BLaER1 (cell line): ENCODE measurements around the gene TMEM123.

Source experiments
- H3K27ac ChIP-seq: shearing (Covaris generic); formaldehyde crosslinking; 2 replicates; pipeline ENCODE4 v1.8.1; 2022
- H3K27me3 ChIP-seq: shearing (Covaris generic); formaldehyde crosslinking; 2 replicates; pipeline ENCODE4 v1.8.1; 2022
- H3K36me3 ChIP-seq: shearing (Covaris generic); formaldehyde crosslinking; 2 replicates; pipeline ENCODE4 v1.8.1; 2022
- H3K4me1 ChIP-seq: shearing (Covaris generic); formaldehyde crosslinking; 2 replicates; pipeline ENCODE4 v1.8.1; 2022
- H3K4me2 ChIP-seq: shearing (Covaris generic); formaldehyde crosslinking; 2 replicates; pipeline ENCODE4 v1.8.1; 2022
- H3K4me3 ChIP-seq: shearing (Covaris generic); formaldehyde crosslinking; 2 replicates; pipeline ENCODE4 v1.8.1; 2022
- H3K9ac ChIP-seq: shearing (Covaris generic); formaldehyde crosslinking; 2 replicates; pipeline ENCODE4 v1.8.1; 2022
- H3K9me3 ChIP-seq: shearing (Covaris generic); formaldehyde crosslinking; 2 replicates; pipeline ENCODE4 v1.8.1; 2022
- H4K20me1 ChIP-seq: shearing (Covaris generic); formaldehyde crosslinking; 2 replicates; pipeline ENCODE4 v1.8.1; 2022
- Cebpa-rat ChIP-seq: shearing (Covaris generic); IDR thresholded peaks from 2 replicates; pipeline ENCODE4 v1.8.1; 2022

TMEM123 gene

DNA sequence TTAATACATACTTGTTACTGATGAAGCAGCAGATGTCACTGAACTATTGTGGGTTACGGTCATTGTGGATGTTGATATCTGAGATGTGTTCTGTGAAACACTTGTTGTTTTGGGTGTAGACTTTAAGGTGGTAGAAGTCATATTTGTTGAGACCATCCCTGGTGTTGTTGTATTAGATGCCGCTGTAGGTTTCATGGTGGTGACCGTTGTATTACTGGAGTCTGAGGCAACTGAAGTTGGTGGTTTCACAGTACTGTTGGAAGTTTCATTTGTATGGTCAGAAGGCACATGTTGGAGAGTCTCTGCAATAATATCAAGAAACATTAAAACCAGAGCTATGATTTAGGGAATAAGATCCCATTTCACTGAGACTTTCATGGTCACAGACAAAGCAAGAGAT is 50.7 kb downstream of the TMEM123 start:
- Histone ChIP-seq H3K27ac (no peak overlapping the region), H3K9me3 (no peaks in the 10 kb centered on the region; the same call in 1 of the 2 replicates), H4K20me1 (peaks cover 62% of the 10 kb centered on the region), H3K4me1 (peaks cover 2% of the 10 kb centered on the region; the same call in 1 of the 2 replicates), H3K36me3 (peaks cover 88% of the 10 kb centered on the region), H3K27me3 (no peaks in the 10 kb centered on the region), H3K4me3 (no peak overlapping the region), H3K4me2 (no peak overlapping the region), H3K9ac (no peak overlapping the region)
- no peak for TF ChIP-seq Cebpa-rat

GRCh38 chr11:102400603-102401002 is 52.0 kb downstream of the TMEM123 start:
- no peak for TF ChIP-seq Cebpa-rat
- Histone ChIP-seq H3K9ac (no peak overlapping the region), H3K4me3 (no peak overlapping the region), H3K4me1 (no peaks in the 10 kb centered on the region; the same call in 1 of the 2 replicates), H4K20me1 (peaks cover 54% of the 10 kb centered on the region), H3K36me3 (peaks cover 86% of the 10 kb centered on the region), H3K27me3 (no peaks in the 10 kb centered on the region), H3K27ac (no peak overlapping the region), H3K4me2 (no peak overlapping the region), H3K9me3 (no peaks in the 10 kb centered on the region)

DNA sequence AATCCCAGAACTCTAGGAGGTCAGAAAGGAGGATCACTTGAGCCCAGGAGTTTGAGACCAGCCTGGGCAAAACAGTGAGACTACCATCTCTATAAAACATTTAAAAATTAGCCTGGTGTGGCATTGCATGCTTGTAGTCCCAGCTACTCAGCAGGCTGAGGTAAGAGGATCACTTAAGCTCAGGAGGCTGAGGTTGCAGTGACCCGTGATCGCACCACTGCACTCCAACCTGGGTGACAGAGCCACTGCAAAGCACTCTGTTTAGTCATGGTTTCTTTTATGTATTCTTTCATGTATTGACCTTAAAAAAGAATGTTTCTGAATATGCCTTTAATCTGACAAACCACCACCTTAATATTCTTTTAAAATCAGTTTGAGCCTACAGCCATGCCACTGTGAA is 53.4 kb downstream of the TMEM123 start:
- no peaks in the 10 kb centered on the region for H3K27me3 ChIP-seq
- no peak overlapping the region for H3K9ac ChIP-seq
- no peaks in the 10 kb centered on the region for H3K9me3 ChIP-seq
- H4K20me1 ChIP-seq = peaks cover 40% of the 10 kb centered on the region
- no peak overlapping the region for H3K27ac ChIP-seq
- no peak overlapping the region for H3K4me2 ChIP-seq
- peaks cover 95% of the 10 kb centered on the region for H3K36me3 ChIP-seq
- TF ChIP-seq Cebpa-rat = no peak
- H3K4me1 ChIP-seq = no peaks in the 10 kb centered on the region; the same call in 1 of the 2 replicates
- no peak overlapping the region for H3K4me3 ChIP-seq

DNA sequence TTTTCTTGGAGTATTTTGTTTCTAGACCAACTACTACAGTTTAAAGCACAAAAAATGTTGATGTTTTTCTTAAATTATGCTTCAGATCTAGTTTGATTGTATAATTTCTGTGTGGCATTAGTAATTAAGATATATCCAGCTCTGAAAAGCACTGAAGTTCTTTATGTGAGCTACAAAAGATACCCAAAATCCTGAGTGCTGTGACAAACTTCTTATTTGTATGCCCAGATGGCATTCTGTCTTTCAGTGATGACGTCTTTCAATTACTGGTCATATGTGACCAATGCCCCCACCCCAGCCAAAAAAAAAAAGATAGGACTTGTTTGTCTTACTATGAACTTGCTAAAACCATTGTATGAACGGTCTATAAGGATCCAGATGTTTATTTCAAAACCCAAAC is 54.3 kb downstream of the TMEM123 start:
- Histone ChIP-seq H3K9ac (no peak overlapping the region), H3K4me3 (no peak overlapping the region), H3K4me2 (no peak overlapping the region), H3K9me3 (no peaks in the 10 kb centered on the region), H4K20me1 (peaks cover 40% of the 10 kb centered on the region), H3K27me3 (no peaks in the 10 kb centered on the region), H3K27ac (no peak overlapping the region), H3K36me3 (peaks cover 95% of the 10 kb centered on the region), H3K4me1 (no peaks in the 10 kb centered on the region)
- TF ChIP-seq Cebpa-rat = no peak

DNA sequence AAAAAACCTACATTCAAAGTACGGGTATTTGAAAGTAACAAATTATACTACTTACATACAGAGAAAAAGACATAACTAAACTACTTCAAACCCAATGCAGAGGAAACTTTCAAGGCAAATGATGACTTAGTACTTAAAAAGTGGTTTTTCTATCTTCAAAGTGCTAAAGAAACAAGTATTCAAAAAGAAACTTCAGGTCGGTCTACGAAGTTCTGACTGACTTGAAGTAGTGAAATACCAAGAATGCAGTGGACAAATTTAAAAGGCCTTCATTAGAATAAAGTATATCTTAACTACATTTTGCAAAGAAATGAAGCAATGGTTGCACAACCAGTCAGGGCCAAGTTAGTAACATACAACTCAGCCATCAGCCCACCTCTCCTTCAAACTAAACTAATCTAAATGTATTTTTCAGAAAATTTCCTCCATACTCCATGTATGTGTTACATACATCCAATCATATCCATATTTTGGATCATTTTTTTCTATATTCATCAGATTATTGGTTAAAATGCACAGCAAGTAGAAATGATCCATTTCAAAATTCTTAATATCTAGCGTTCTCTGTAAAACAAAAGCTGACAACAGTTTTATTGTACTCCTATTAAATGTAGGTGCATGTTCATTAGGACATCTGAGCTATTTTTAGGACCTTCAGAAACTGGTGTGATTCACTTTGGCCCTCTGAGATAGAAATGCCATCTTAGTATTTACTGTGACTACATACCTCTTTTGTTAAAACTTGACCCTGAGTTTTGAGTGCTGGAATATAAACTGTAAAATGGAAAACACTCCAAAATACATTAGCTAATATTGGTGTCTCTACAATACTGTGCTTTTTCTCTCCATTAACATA is 55.6 kb downstream of the TMEM123 start:
- Histone ChIP-seq H3K27me3 (no peaks in the 10 kb centered on the region), H3K4me2 (no peak overlapping the region), H3K27ac (no peak overlapping the region), H3K4me1 (no peaks in the 10 kb centered on the region), H4K20me1 (peaks cover 32% of the 10 kb centered on the region), H3K36me3 (peaks cover 87% of the 10 kb centered on the region), H3K4me3 (no peak overlapping the region), H3K9ac (no peak overlapping the region), H3K9me3 (no peaks in the 10 kb centered on the region)
- TF ChIP-seq Cebpa-rat = no peak

- peaks cover 25% of the 10 kb centered on the region; the same call in 1 of the 2 replicates for H4K20me1 ChIP-seq
- H3K9me3 ChIP-seq = no peaks in the 10 kb centered on the region
- no peak overlapping the region for H3K4me3 ChIP-seq
- H3K27me3 ChIP-seq = no peaks in the 10 kb centered on the region
- H3K27ac ChIP-seq = no peak overlapping the region
- H3K9ac ChIP-seq = no peak overlapping the region
- no peak for TF ChIP-seq Cebpa-rat
- H3K4me2 ChIP-seq = no peak overlapping the region
- no peaks in the 10 kb centered on the region for H3K4me1 ChIP-seq
- peaks cover 85% of the 10 kb centered on the region for H3K36me3 ChIP-seq
These were observed 56.7 kb downstream of the TMEM123 start for GRCh38 chr11:102395720-102396393.

GRCh38 chr11:102393272-102393730 is 59.3 kb downstream of the TMEM123 start:
- Histone ChIP-seq H3K9me3 (no peaks in the 10 kb centered on the region), H3K27ac (no peak overlapping the region), H3K4me2 (no peak overlapping the region), H3K36me3 (peaks cover 76% of the 10 kb centered on the region), H3K4me3 (no peak overlapping the region), H4K20me1 (peaks cover 20% of the 10 kb centered on the region; the same call in 1 of the 2 replicates), H3K27me3 (no peaks in the 10 kb centered on the region), H3K4me1 (no peaks in the 10 kb centered on the region), H3K9ac (no peak overlapping the region)
- no peak for TF ChIP-seq Cebpa-rat

DNA sequence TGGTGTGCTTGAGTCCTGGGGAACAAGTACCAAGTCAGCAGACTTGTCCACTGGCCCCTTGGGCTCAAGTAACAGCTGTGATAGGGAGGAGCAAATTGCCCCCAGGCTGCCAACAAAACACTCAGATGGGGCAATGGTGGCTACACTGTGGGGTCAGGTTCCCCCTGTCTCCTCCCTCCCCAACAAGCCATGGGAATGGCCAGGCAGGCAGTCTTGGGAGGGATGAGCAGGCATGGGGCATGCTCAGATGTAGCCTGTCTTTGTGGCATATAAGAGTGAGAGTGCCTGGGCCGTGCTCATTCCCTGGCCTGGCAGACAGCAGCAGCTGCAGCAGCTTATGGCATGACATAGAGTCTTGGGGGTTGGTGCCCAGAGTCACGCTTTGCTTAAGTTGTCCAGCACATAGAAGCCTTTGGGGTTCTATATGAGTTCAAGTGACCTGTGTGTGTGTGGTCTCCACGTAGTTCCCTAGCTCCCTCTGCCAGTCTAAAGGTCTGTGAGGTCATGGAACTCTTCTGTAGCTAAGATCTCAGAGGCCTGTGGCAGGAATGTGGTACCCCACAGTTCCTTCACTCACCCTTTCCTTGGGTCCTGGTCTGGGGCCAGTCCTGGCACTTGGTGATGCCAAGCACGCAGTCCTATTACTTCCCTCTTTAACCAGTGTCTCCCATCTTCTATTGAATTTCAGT is 60.9 kb downstream of the TMEM123 start:
- Histone ChIP-seq H3K4me3 (no peak overlapping the region), H3K9ac (no peak overlapping the region), H3K9me3 (peaks cover 8% of the 10 kb centered on the region), H4K20me1 (peaks cover 20% of the 10 kb centered on the region; the same call in 1 of the 2 replicates), H3K27ac (no peak overlapping the region), H3K27me3 (no peaks in the 10 kb centered on the region), H3K4me1 (peaks cover 5% of the 10 kb centered on the region), H3K36me3 (peaks cover 71% of the 10 kb centered on the region), H3K4me2 (no peak overlapping the region)
- TF ChIP-seq Cebpa-rat = no peak

DNA sequence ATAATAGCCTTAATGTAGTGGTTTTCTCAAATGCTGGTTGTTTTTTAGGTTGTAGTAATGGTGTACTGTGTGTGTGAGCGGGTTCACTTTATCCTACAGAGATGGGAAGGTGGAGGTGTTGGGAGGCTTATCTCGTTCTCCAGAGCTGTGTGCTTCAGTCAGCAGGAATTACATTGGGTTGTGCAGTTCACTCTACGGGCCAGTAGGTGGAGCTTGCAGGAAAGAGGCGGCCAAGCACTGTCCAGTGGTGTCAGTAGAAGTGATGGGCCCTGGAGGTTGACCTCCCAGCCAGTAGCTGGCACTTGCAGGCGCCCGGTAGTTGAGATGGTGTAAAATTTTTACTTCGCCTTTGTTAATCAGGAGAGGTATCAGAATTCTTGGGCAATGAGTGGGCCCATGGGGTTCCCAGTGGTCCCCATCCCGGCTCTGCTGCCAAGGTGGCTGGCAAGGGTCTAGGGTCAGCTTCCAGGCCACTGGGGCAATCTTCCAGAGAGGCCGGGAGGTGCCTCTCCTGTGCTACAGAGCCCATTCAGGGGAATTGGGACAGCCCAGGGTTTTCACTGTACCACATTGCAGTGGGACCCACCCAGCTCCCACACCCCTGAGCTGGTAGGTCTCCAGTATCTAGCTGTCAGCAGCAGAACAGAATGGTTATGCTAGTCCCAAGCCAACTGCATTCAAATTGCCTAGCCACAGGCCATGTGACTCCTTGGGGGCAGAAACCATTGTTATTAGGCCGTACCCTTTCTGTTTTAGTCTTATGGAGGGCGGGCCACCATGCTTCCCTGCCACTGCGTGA is 61.7 kb downstream of the TMEM123 start:
- Histone ChIP-seq H3K27ac (no peak overlapping the region), H3K4me2 (no peak overlapping the region), H3K9ac (no peak overlapping the region), H4K20me1 (peaks cover 18% of the 10 kb centered on the region; the same call in 1 of the 2 replicates), H3K27me3 (no peaks in the 10 kb centered on the region), H3K4me1 (peaks cover 13% of the 10 kb centered on the region), H3K36me3 (peaks cover 66% of the 10 kb centered on the region), H3K9me3 (peaks cover 8% of the 10 kb centered on the region), H3K4me3 (no peak overlapping the region)
- no peak for TF ChIP-seq Cebpa-rat
